Measurements from ENCODE around the gene GSN. TPM values are rescaled to one million over a fixed set of nuclear protein-coding genes. Genes with fewer than 3 reads are reported as not detected.

Gene GSN
- total and polyA plus RNA-seq, 2 of the 13 experiments (the other 11 are each of a cell fraction or from before 2014, with no cell fraction given), result 294 to 307 TPM

- TF ChIP-seq ATF7-NPFF (CRISPR knock-in tag; IDR thresholded peaks at IDR 0.05; ENCODE audit: low read depth) (no peak), ZSCAN5A (CRISPR knock-in tag; IDR thresholded peaks at IDR 0.05; ENCODE audit: borderline replicate concordance) (no peak), MEIS1 (CRISPR knock-in tag; IDR thresholded peaks at IDR 0.05; ENCODE audit: borderline replicate concordance) (no peak), ZNF773 (CRISPR knock-in tag; IDR thresholded peaks at IDR 0.05; ENCODE audit: borderline replicate concordance) (no peak), GATAD2A (CRISPR knock-in tag; IDR thresholded peaks at IDR 0.05) (peak; percentile 82), ZNF326 (CRISPR knock-in tag; IDR thresholded peaks at IDR 0.05; ENCODE audit: borderline replicate concordance) (no peak), ZNF761 (CRISPR knock-in tag; conservative IDR thresholded peaks at IDR 0.05) (no peak), HNF4G (IDR thresholded peaks at IDR 0.05; ENCODE audit: borderline replicate concordance, low read depth, low read length) (0 out of 2 replicates have a peak, but pooled peaks have one; percentile 1), HNF4G (CRISPR knock-in tag; IDR thresholded peaks at IDR 0.05; ENCODE audit: borderline replicate concordance, low read depth) (no peak), CREB1 (IDR thresholded peaks at IDR 0.05) (no peak), CREB1 (CRISPR knock-in tag; IDR thresholded peaks at IDR 0.05) (no peak), ZNF704 (CRISPR knock-in tag; IDR thresholded peaks at IDR 0.05; ENCODE audit: borderline replicate concordance) (no peak), ATF4 (CRISPR knock-in tag; IDR thresholded peaks at IDR 0.05) (no peak), ZNF143 (CRISPR knock-in tag; IDR thresholded peaks at IDR 0.05) (no peak), NFYB (CRISPR knock-in tag; IDR thresholded peaks at IDR 0.05) (no peak), ZNF746 (CRISPR knock-in tag; IDR thresholded peaks at IDR 0.05) (peak; percentile 71; the same call in 1 of the 2 replicates), ZNF552 (CRISPR knock-in tag; IDR thresholded peaks at IDR 0.05; ENCODE audit: borderline replicate concordance) (no peak), HOMEZ (CRISPR knock-in tag; IDR thresholded peaks at IDR 0.05; ENCODE audit: low read depth) (no peak), PRDM10 (CRISPR knock-in tag; IDR thresholded peaks at IDR 0.05; ENCODE audit: low read depth) (0 out of 2 replicates have a peak, but pooled peaks have one; percentile 41), ZNF441 (CRISPR knock-in tag; IDR thresholded peaks at IDR 0.05; ENCODE audit: borderline replicate concordance) (peak; percentile 39; the same call in 1 of the 2 replicates), ZNF549 (CRISPR knock-in tag; IDR thresholded peaks at IDR 0.05) (no peak)
These were observed 19.2 kb downstream of the GSN start (continued) for GRCh38 chr9:121286973-121287741.

All from HepG2 (cell line).